Measurements from ENCODE around the gene ABI3. TPM values are rescaled to one million over a fixed set of nuclear protein-coding genes. Genes with fewer than 3 reads are reported as not detected.

The ABI3 gene
- total RNA-seq, 1 experiment from 2014 or later = not detected

GRCh38 chr17:49241692-49242397 lies 31.3 kb downstream of the ABI3 start:
- ChIA-PET CTCF (interaction anchor here (0.6 kb wide), 1 partner anchor 501 kb away, joined by 3 read pairs; no protein-coding TSS in a partner anchor), POLR2A (no interaction called here)
- no peaks in the 10 kb centered on the region for H3K27me3 Mint-ChIP-seq (ENCODE audit: insufficient read depth, unreplicated experiment)
- H3K4me3 Mint-ChIP-seq (ENCODE audit: unreplicated experiment) = no peak overlapping the region
- no peaks in the 10 kb centered on the region for H3K36me3 Mint-ChIP-seq (ENCODE audit: insufficient read depth, unreplicated experiment)
- no peaks in the 10 kb centered on the region for H3K4me1 Mint-ChIP-seq (ENCODE audit: insufficient read depth, unreplicated experiment)
- no TSS peak for BruUV-seq (replicated peaks)
- intact Hi-C loops (cut with micrococcal nuclease) = no loop called here
- no peak for TF ChIP-seq CTCF (IDR thresholded peaks at IDR 0.05; ENCODE audit: unreplicated experiment)
- no peaks in the 10 kb centered on the region for H3K9me3 Mint-ChIP-seq (ENCODE audit: unreplicated experiment)
- DNase-seq (ENCODE audit: unreplicated experiment) = no peak
- no peak overlapping the region for H3K27ac Mint-ChIP-seq (ENCODE audit: low read depth, unreplicated experiment)

GRCh38 chr17:49242813-49243212 lies 32.3 kb downstream of the ABI3 start:
- ChIA-PET CTCF (no interaction called here), POLR2A (no interaction called here)
- Mint-ChIP-seq H3K27ac (ENCODE audit: low read depth, unreplicated experiment) (no peak overlapping the region), H3K36me3 (ENCODE audit: insufficient read depth, unreplicated experiment) (no peaks in the 10 kb centered on the region), H3K9me3 (ENCODE audit: unreplicated experiment) (no peaks in the 10 kb centered on the region), H3K4me3 (ENCODE audit: unreplicated experiment) (no peak overlapping the region), H3K27me3 (ENCODE audit: insufficient read depth, unreplicated experiment) (no peaks in the 10 kb centered on the region), H3K4me1 (ENCODE audit: insufficient read depth, unreplicated experiment) (peaks cover 2% of the 10 kb centered on the region)
- DNase-seq (ENCODE audit: unreplicated experiment) = no peak
- BruUV-seq (replicated peaks) = no TSS peak
- TF ChIP-seq CTCF (IDR thresholded peaks at IDR 0.05; ENCODE audit: unreplicated experiment) = no peak
- intact Hi-C loops (cut with micrococcal nuclease) = no loop called here

GRCh38 chr17:49244839-49245238 lies 34.3 kb downstream of the ABI3 start:
- Mint-ChIP-seq H3K27ac (ENCODE audit: low read depth, unreplicated experiment) (no peak overlapping the region), H3K27me3 (ENCODE audit: insufficient read depth, unreplicated experiment) (no peaks in the 10 kb centered on the region), H3K9me3 (ENCODE audit: unreplicated experiment) (no peaks in the 10 kb centered on the region), H3K4me1 (ENCODE audit: insufficient read depth, unreplicated experiment) (peaks cover 11% of the 10 kb centered on the region), H3K36me3 (ENCODE audit: insufficient read depth, unreplicated experiment) (no peaks in the 10 kb centered on the region), H3K4me3 (ENCODE audit: unreplicated experiment) (no peak overlapping the region)
- no TSS peak for BruUV-seq (replicated peaks)
- intact Hi-C loops (cut with micrococcal nuclease) = no loop called here
- DNase-seq (ENCODE audit: unreplicated experiment) = no peak
- ChIA-PET CTCF (interaction anchor here (0.6 to 0.7 kb wide), 2 partner anchors 9 to 27 kb away, joined by 3 read pairs; no protein-coding TSS in a partner anchor), POLR2A (no interaction called here)
- TF ChIP-seq CTCF (IDR thresholded peaks at IDR 0.05; ENCODE audit: unreplicated experiment) = no peak

- intact Hi-C loops (cut with micrococcal nuclease) = no loop called here
- ChIA-PET CTCF (interaction anchor here (0.6 to 1.2 kb wide), 3 partner anchors 21 to 630 kb away, joined by 3 to 4 read pairs (median 4); no protein-coding TSS in a partner anchor), POLR2A (no interaction called here)
- no TSS peak for BruUV-seq (replicated peaks)
- Mint-ChIP-seq H3K27me3 (ENCODE audit: insufficient read depth, unreplicated experiment) (no peaks in the 10 kb centered on the region), H3K4me3 (ENCODE audit: unreplicated experiment) (no peak overlapping the region), H3K9me3 (ENCODE audit: unreplicated experiment) (no peaks in the 10 kb centered on the region), H3K27ac (ENCODE audit: low read depth, unreplicated experiment) (no peak overlapping the region), H3K36me3 (ENCODE audit: insufficient read depth, unreplicated experiment) (no peaks in the 10 kb centered on the region), H3K4me1 (ENCODE audit: insufficient read depth, unreplicated experiment) (peaks cover 11% of the 10 kb centered on the region)
- DNase-seq (ENCODE audit: unreplicated experiment) = no peak
- TF ChIP-seq CTCF (IDR thresholded peaks at IDR 0.05; ENCODE audit: unreplicated experiment) = no peak
Measured at GRCh38 chr17:49247944-49248343, 37.4 kb downstream of the ABI3 start.

Data from MCF 10A (cell line).